Karpas-422 (cell line): Measurements from ENCODE around the gene POC1A. TPM values are rescaled to one million over a fixed set of nuclear protein-coding genes. Genes with fewer than 3 reads are reported as not detected.
"Not testable (repeated sequence)": the region's sequence is repeated elsewhere in the genome, so short reads cannot be mapped to it uniquely, and the experiment has no call there.

Experiments used
- DNase-seq: peaks from one replicate; pipeline ENCODE4 v3.0.0-alpha.2; 2015
- H2AFZ ChIP-seq: fragments of 200-600 bp; sonication (generic); 2 replicates; pipeline ENCODE4 v1.6.1; 2014; ENCODE audit warnings: antibody characterized with exemption, low read length, mixed read lengths
- H3K27ac ChIP-seq: fragments of 200-600 bp; sonication (generic); 2 replicates; pipeline ENCODE4 v1.5.1; 2014; ENCODE audit warnings: mild to moderate bottlenecking, low read length, moderate library complexity
- H3K27me3 ChIP-seq: fragments of 200-600 bp; sonication (generic); 2 replicates; pipeline ENCODE4 v1.6.1; 2014; ENCODE audit warnings: low read length, mixed read lengths
- H3K36me3 ChIP-seq: fragments of 200-600 bp; sonication (generic); 2 replicates; pipeline ENCODE4 v1.6.1; 2014; ENCODE audit warnings: low read length, mixed read lengths; ENCODE audit not compliant: insufficient read depth
- H3K4me1 ChIP-seq: fragments of 200-600 bp; sonication (generic); 2 replicates; pipeline ENCODE4 v1.6.1; 2014; ENCODE audit warnings: mild to moderate bottlenecking, low read length, mixed read lengths
- H3K4me2 ChIP-seq: fragments of 200-600 bp; sonication (generic); 2 replicates; pipeline ENCODE4 v1.6.1; 2014; ENCODE audit warnings: low read length, low read depth, mild to moderate bottlenecking; ENCODE audit not compliant: poor library complexity, severe bottlenecking
- H3K4me3 ChIP-seq: fragments of 200-600 bp; sonication (generic); 2 replicates; pipeline ENCODE4 v1.5.1; 2014; ENCODE audit warnings: mild to moderate bottlenecking, antibody characterized with exemption, low read length, mixed read lengths
- H3K79me2 ChIP-seq: fragments of 200-600 bp; sonication (generic); 2 replicates; pipeline ENCODE4 v1.6.1; 2014; ENCODE audit warnings: mild to moderate bottlenecking, low read length, mixed read lengths
- H3K9ac ChIP-seq: fragments of 200-600 bp; sonication (generic); 2 replicates; pipeline ENCODE4 v1.6.0; 2014; ENCODE audit warnings: low read length
- H3K9me2 ChIP-seq: fragments of 200-600 bp; sonication (generic), shearing (Covaris generic); replicated peaks from 2 replicates; pipeline ENCODE4 v1.6.0; 2014; ENCODE audit warnings: mild to moderate bottlenecking, low read length, moderate library complexity; ENCODE audit not compliant: insufficient read depth
- H3K9me3 ChIP-seq: fragments of 300-700, 200-600 bp; sonication (generic); 2 replicates; pipeline ENCODE4 v1.6.1; 2014; ENCODE audit warnings: low read length, mixed read lengths
- H4K20me1 ChIP-seq: fragments of 200-600 bp; sonication (generic); 2 replicates; pipeline ENCODE4 v1.6.1; 2014; ENCODE audit warnings: mild to moderate bottlenecking, antibody characterized with exemption, low read length, low read depth; ENCODE audit not compliant: insufficient read depth
- total RNA-seq: library from RNA; depleted of rRNA; stranded (reverse); fragments of >200 nt; shearing (Covaris generic); gene quantifications from 2 replicates; pipeline ENCODE4 v1.2.3, GENCODE V29; 2014; ENCODE audit warnings: low replicate concordance

Gene POC1A
- total RNA-seq, 1 experiment from 2014 or later = 12.7 TPM

GRCh38 chr3:52039426-52039825 is 114.8 kb downstream of the POC1A start:
- H2AFZ ChIP-seq = no peak overlapping the region
- H3K4me1 ChIP-seq = peaks cover 28% of the 10 kb centered on the region
- no peak overlapping the region for H3K27ac ChIP-seq
- peaks cover 4% of the 10 kb centered on the region; the same call in 1 of the 2 replicates for H4K20me1 ChIP-seq
- H3K4me2 ChIP-seq = no peak overlapping the region
- H3K9ac ChIP-seq = no peak overlapping the region
- no peaks in the 10 kb centered on the region for H3K9me2 ChIP-seq
- no peak overlapping the region for H3K4me3 ChIP-seq
- H3K9me3 ChIP-seq = no peaks in the 10 kb centered on the region
- H3K79me2 ChIP-seq = no peaks in the 10 kb centered on the region
- no peaks in the 10 kb centered on the region for H3K36me3 ChIP-seq
- H3K27me3 ChIP-seq = no peaks in the 10 kb centered on the region
- no peak for DNase-seq

DNA sequence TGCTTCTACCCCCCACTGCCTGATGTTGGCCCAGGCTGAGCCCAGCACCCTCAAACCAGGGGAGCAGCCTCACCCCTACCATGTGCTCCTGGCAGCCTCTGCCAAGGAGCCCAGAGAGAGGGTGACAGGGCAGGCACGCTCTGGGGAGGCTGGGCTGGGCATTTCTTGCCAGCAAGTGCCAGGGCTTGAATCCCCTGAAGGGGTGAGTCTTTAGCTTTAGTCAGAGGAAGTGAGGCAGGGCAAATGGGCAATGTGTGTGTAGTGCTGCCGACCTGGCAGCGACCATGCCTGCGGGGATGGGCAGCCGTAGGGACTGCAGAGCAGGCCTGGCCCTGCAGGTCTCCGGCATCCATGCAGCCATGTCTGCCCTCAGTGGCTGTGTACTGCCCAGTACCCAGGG is 116.0 kb downstream of the POC1A start:
- no peak overlapping the region for H3K27ac ChIP-seq
- no peak overlapping the region for H3K9ac ChIP-seq
- H2AFZ ChIP-seq = no peak overlapping the region
- H3K27me3 ChIP-seq = no peaks in the 10 kb centered on the region
- H3K4me1 ChIP-seq = peaks cover 28% of the 10 kb centered on the region
- H4K20me1 ChIP-seq = peaks cover 4% of the 10 kb centered on the region; the same call in 1 of the 2 replicates
- no peak for DNase-seq
- H3K4me2 ChIP-seq = no peak overlapping the region
- H3K9me2 ChIP-seq = no peaks in the 10 kb centered on the region
- no peaks in the 10 kb centered on the region for H3K9me3 ChIP-seq
- no peaks in the 10 kb centered on the region for H3K79me2 ChIP-seq
- no peaks in the 10 kb centered on the region for H3K36me3 ChIP-seq
- no peak overlapping the region for H3K4me3 ChIP-seq

GRCh38 chr3:52037291-52037690 is 116.9 kb downstream of the POC1A start:
- peaks cover 28% of the 10 kb centered on the region for H3K4me1 ChIP-seq
- H3K4me2 ChIP-seq = peak overlapping the region; percentile 58
- peak overlapping the region; percentile 42; the same call in 1 of the 2 replicates for H3K9ac ChIP-seq
- H3K4me3 ChIP-seq = peak overlapping the region; percentile 31; the same call in 1 of the 2 replicates
- H4K20me1 ChIP-seq = peaks cover 4% of the 10 kb centered on the region; the same call in 1 of the 2 replicates
- H2AFZ ChIP-seq = no peak overlapping the region
- H3K79me2 ChIP-seq = no peaks in the 10 kb centered on the region
- H3K27me3 ChIP-seq = no peaks in the 10 kb centered on the region
- H3K36me3 ChIP-seq = no peaks in the 10 kb centered on the region
- no peaks in the 10 kb centered on the region for H3K9me2 ChIP-seq
- no peak for DNase-seq
- no peaks in the 10 kb centered on the region for H3K9me3 ChIP-seq
- no peak overlapping the region for H3K27ac ChIP-seq

GRCh38 chr3:52036829-52037228 is 117.4 kb downstream of the POC1A start:
- H3K9me3 ChIP-seq = no peaks in the 10 kb centered on the region
- H3K27me3 ChIP-seq = no peaks in the 10 kb centered on the region
- no peak overlapping the region for H2AFZ ChIP-seq
- DNase-seq = no peak
- peak overlapping the region; percentile 58 for H3K4me2 ChIP-seq
- H3K4me1 ChIP-seq = peaks cover 28% of the 10 kb centered on the region
- H3K9me2 ChIP-seq = no peaks in the 10 kb centered on the region
- peak overlapping the region; percentile 42; the same call in 1 of the 2 replicates for H3K9ac ChIP-seq
- H3K36me3 ChIP-seq = no peaks in the 10 kb centered on the region
- peak overlapping the region; percentile 72 for H3K27ac ChIP-seq
- peaks cover 4% of the 10 kb centered on the region; the same call in 1 of the 2 replicates for H4K20me1 ChIP-seq
- no peaks in the 10 kb centered on the region for H3K79me2 ChIP-seq
- peak overlapping the region; percentile 31; the same call in 1 of the 2 replicates for H3K4me3 ChIP-seq

- no peaks in the 10 kb centered on the region for H3K27me3 ChIP-seq
- peaks cover 4% of the 10 kb centered on the region; the same call in 1 of the 2 replicates for H4K20me1 ChIP-seq
- H3K4me3 ChIP-seq = peak overlapping the region; percentile 31; the same call in 1 of the 2 replicates
- peak overlapping the region; percentile 45 for H3K9ac ChIP-seq
- DNase-seq = peak; percentile 84
- no peaks in the 10 kb centered on the region for H3K9me2 ChIP-seq
- H3K9me3 ChIP-seq = no peaks in the 10 kb centered on the region
- H2AFZ ChIP-seq = no peak overlapping the region
- no peaks in the 10 kb centered on the region for H3K36me3 ChIP-seq
- no peaks in the 10 kb centered on the region for H3K79me2 ChIP-seq
- peak overlapping the region; percentile 72 for H3K27ac ChIP-seq
- peaks cover 28% of the 10 kb centered on the region for H3K4me1 ChIP-seq
- H3K4me2 ChIP-seq = peak overlapping the region; percentile 58
These were observed 118.0 kb downstream of the POC1A start for GRCh38 chr3:52036222-52036694.

- no peak overlapping the region for H3K4me2 ChIP-seq
- DNase-seq = no peak
- H3K79me2 ChIP-seq = no peaks in the 10 kb centered on the region
- no peaks in the 10 kb centered on the region for H3K27me3 ChIP-seq
- no peaks in the 10 kb centered on the region for H3K36me3 ChIP-seq
- no peaks in the 10 kb centered on the region for H3K9me2 ChIP-seq
- no peak overlapping the region for H3K27ac ChIP-seq
- H4K20me1 ChIP-seq = peaks cover 4% of the 10 kb centered on the region; the same call in 1 of the 2 replicates
- H3K9ac ChIP-seq = no peak overlapping the region
- H2AFZ ChIP-seq = no peak overlapping the region
- no peaks in the 10 kb centered on the region for H3K9me3 ChIP-seq
- H3K4me1 ChIP-seq = peaks cover 28% of the 10 kb centered on the region
- no peak overlapping the region for H3K4me3 ChIP-seq
These were observed 119.6 kb downstream of the POC1A start for GRCh38 chr3:52034651-52035050.

- Histone ChIP-seq H3K9me3 (no peaks in the 10 kb centered on the region), H3K4me2 (no peak overlapping the region), H3K9me2 (no peaks in the 10 kb centered on the region), H3K4me1 (peaks cover 28% of the 10 kb centered on the region), H3K27ac (no peak overlapping the region), H2AFZ (no peak overlapping the region), H3K79me2 (no peaks in the 10 kb centered on the region), H4K20me1 (peaks cover 4% of the 10 kb centered on the region; the same call in 1 of the 2 replicates), H3K9ac (no peak overlapping the region), H3K36me3 (no peaks in the 10 kb centered on the region), H3K4me3 (no peak overlapping the region), H3K27me3 (no peaks in the 10 kb centered on the region)
- DNase-seq = no peak
These were observed 120.0 kb downstream of the POC1A start for GRCh38 chr3:52034212-52034611.

DNA sequence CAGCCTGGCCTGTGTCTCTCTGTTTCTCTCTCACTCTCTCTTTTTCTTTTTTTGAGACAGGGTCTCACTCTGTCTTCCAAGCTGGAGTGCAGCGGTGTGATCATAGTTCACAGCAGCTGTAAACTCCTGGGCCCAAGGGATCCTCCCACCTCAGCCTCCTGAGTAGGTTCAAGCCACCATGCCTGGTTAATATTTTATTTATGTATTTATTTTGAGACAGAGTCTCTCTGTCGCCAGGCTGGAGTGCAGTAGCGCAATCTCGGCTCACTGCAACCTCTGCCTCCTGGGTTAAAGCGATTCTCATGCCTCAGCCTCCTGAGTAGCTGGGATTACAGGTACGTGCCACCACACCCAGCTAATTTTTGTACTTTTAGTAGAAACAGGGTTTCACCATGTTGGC is 120.5 kb downstream of the POC1A start:
- not testable (repeated sequence) for H3K36me3 ChIP-seq, DNase-seq, H3K4me2 ChIP-seq, H3K9me3 ChIP-seq, H2AFZ ChIP-seq, H4K20me1 ChIP-seq, H3K27ac ChIP-seq, H3K9me2 ChIP-seq, H3K4me3 ChIP-seq, H3K79me2 ChIP-seq, H3K9ac ChIP-seq, H3K27me3 ChIP-seq
- peaks cover 28% of the 10 kb centered on the region for H3K4me1 ChIP-seq
